ENCODE data around the gene CDK5RAP1. TPM values are rescaled to one million over a fixed set of nuclear protein-coding genes. Genes with fewer than 3 reads are reported as not detected.

Gene CDK5RAP1
- total and polyA plus RNA-seq, 4 donors, result 20.3 to 43.1 (median 23.2) TPM

DNA sequence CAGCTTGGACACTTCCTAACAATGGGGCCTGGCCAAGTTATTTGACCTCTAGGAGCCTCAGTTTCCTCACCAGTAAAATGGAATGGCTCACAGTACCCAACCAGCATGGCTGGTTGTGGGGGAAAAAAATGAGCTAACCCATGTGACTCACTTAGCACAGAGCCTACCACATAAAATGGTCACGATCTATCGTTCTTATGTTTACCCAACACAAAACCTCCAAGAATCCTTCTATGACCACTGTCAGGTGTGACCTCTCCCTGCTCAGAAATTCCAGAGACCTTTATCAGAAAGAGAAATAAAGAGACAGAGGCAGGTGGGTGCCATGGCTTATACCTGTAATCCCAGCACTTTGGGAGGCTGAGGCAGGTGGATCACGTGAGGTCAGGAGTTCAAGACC is 78.9 kb downstream of the CDK5RAP1 start:
- Histone ChIP-seq H3K4me1 (ENCODE audit: control insufficient read depth in 5 of 5, insufficient read depth in 5 of 5, low read length in 5 of 5) (no peaks in the 10 kb centered on the region), H3K9ac (ENCODE audit: insufficient read depth in 1 of 2, low read length in 2 of 2) (no peak overlapping the region), H3K27ac (ENCODE audit: low read depth in 1 of 2, low read length in 1 of 2) (no peak overlapping the region), H3K4me3 (no peak overlapping the region), H3K27me3 (ENCODE audit: control insufficient read depth in 3 of 3, insufficient read depth in 3 of 3, low read length in 2 of 3) (peaks cover 0 to 7% (median 0%) of the 10 kb centered on the region in 3 donors), H3K9me3 (ENCODE audit: control insufficient read depth in 4 of 4, insufficient read depth in 3 of 4, low read length in 3 of 4) (peaks cover 0 to 7% (median 0%) of the 10 kb centered on the region in 4 donors), H3K36me3 (ENCODE audit: control insufficient read depth in 4 of 4, insufficient read depth in 4 of 4, low read length in 4 of 4) (no peaks in the 10 kb centered on the region)
- DNase-seq, result no peak
- TF ChIP-seq, protein P1, sequence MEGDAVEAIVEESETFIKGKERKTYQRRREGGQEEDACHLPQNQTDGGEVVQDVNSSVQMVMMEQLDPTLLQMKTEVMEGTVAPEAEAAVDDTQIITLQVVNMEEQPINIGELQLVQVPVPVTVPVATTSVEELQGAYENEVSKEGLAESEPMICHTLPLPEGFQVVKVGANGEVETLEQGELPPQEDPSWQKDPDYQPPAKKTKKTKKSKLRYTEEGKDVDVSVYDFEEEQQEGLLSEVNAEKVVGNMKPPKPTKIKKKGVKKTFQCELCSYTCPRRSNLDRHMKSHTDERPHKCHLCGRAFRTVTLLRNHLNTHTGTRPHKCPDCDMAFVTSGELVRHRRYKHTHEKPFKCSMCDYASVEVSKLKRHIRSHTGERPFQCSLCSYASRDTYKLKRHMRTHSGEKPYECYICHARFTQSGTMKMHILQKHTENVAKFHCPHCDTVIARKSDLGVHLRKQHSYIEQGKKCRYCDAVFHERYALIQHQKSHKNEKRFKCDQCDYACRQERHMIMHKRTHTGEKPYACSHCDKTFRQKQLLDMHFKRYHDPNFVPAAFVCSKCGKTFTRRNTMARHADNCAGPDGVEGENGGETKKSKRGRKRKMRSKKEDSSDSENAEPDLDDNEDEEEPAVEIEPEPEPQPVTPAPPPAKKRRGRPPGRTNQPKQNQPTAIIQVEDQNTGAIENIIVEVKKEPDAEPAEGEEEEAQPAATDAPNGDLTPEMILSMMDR (IDR thresholded peaks at IDR 0.05; ENCODE audit: control extremely low read depth, extremely low read depth), result no peak
- 85 to 86% methylated on average over 2 to 3 of the region's 3 CpGs for WGBS, 2 donors
- no peak for ATAC-seq (ENCODE audit: insufficient read depth, low FRiP score)

- H3K4me3 ChIP-seq, result no peak overlapping the region
- H3K9ac ChIP-seq (ENCODE audit: insufficient read depth in 1 of 2, low read length in 2 of 2), result no peak overlapping the region
- no peaks in the 10 kb centered on the region for H3K4me1 ChIP-seq (ENCODE audit: control insufficient read depth in 5 of 5, insufficient read depth in 5 of 5, low read length in 5 of 5)
- no peaks in the 10 kb centered on the region for H3K36me3 ChIP-seq (ENCODE audit: control insufficient read depth in 4 of 4, insufficient read depth in 4 of 4, low read length in 4 of 4)
- H3K9me3 ChIP-seq (ENCODE audit: control insufficient read depth in 4 of 4, insufficient read depth in 3 of 4, low read length in 3 of 4), result peaks cover 0 to 7% (median 0%) of the 10 kb centered on the region in 4 donors
- 74 to 81% methylated on average over 10 of the region's 10 CpGs for WGBS, 2 donors
- DNase-seq (no peak), ATAC-seq (ENCODE audit: insufficient read depth, low FRiP score) (no peak)
- TF ChIP-seq, protein P1 (IDR thresholded peaks at IDR 0.05; ENCODE audit: control extremely low read depth, extremely low read depth), result no peak
- H3K27me3 ChIP-seq (ENCODE audit: control insufficient read depth in 3 of 3, insufficient read depth in 3 of 3, low read length in 2 of 3), result peaks cover 0 to 7% (median 0%) of the 10 kb centered on the region in 3 donors
- H3K27ac ChIP-seq (ENCODE audit: low read depth in 1 of 2, low read length in 1 of 2), result no peak overlapping the region
Observed at GRCh38 chr20:33320006-33320405, 81.3 kb downstream of the CDK5RAP1 start.

- DNase-seq, result no peak
- no peak overlapping the region for H3K4me3 ChIP-seq
- H3K27me3 ChIP-seq (ENCODE audit: control insufficient read depth in 3 of 3, insufficient read depth in 3 of 3, low read length in 2 of 3), result peaks cover 0 to 4% (median 0%) of the 10 kb centered on the region in 3 donors
- no peaks in the 10 kb centered on the region for H3K36me3 ChIP-seq (ENCODE audit: control insufficient read depth in 4 of 4, insufficient read depth in 4 of 4, low read length in 4 of 4)
- H3K9ac ChIP-seq (ENCODE audit: insufficient read depth in 1 of 2, low read length in 2 of 2), result no peak overlapping the region
- TF ChIP-seq, protein P1 (IDR thresholded peaks at IDR 0.05; ENCODE audit: control extremely low read depth, extremely low read depth), result no peak
- whole genome bisulfite sequencing, 2 donors, result 36 to 46% methylated on average over 5 of the region's 5 CpGs
- H3K4me1 ChIP-seq (ENCODE audit: control insufficient read depth in 5 of 5, insufficient read depth in 5 of 5, low read length in 5 of 5), result no peaks in the 10 kb centered on the region
- H3K9me3 ChIP-seq (ENCODE audit: control insufficient read depth in 4 of 4, insufficient read depth in 3 of 4, low read length in 3 of 4), result peaks cover 0 to 7% (median 0%) of the 10 kb centered on the region in 4 donors
- H3K27ac ChIP-seq (ENCODE audit: low read depth in 1 of 2, low read length in 1 of 2), result no peak overlapping the region
- ATAC-seq (ENCODE audit: insufficient read depth, low FRiP score), result no peak
Observed at GRCh38 chr20:33318096-33318429, 83.3 kb downstream of the CDK5RAP1 start.
